NCI-H1105 treated with DMSO at 0.1 percent for 48 hours (cell line): Measurements from ENCODE around the gene NT5C1B.
A peak's percentile ranks its signal among the peaks of the same experiment; 100 is the strongest.

Source experiments
- DNase-seq: peaks from one replicate; lab custom pipeline; 2025; lab: John Stamatoyannopoulos, UW

The NT5C1B gene

DNA sequence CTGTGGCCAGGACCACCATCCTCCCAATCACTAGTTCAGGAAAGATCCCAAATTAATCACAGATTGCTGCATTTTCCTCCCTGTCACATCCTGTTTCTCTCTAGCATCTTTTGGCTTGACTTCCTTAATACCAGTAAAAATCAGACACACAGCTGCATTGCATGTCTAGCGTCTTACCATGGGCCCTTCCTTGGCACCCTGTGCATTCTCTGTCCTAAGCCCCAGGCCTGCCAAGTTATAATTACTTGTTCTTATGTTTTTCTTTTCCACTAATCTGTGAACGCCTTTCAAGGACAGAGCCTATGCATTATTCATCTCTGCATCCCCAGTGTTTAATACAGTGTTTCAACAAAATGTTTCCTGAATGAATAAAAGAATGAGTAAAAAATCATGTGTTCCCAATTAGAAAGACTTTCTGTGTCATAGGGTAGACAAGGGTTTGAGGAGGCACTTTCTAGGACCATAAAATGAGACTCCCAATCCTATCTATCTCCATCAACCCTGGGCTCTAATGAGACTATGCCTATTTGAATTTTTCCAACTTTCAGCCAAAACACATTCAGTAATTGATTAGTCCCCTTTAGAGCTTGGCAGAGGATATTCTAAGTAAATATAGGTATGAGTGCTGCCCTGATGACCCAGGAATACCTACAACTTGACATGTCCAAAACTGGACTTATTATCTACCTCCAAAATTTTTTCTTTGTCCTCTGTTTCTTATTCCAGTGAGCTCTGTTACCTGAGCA lies 10.3 kb upstream of the NT5C1B start:
- DNase-seq = no peak

DNA sequence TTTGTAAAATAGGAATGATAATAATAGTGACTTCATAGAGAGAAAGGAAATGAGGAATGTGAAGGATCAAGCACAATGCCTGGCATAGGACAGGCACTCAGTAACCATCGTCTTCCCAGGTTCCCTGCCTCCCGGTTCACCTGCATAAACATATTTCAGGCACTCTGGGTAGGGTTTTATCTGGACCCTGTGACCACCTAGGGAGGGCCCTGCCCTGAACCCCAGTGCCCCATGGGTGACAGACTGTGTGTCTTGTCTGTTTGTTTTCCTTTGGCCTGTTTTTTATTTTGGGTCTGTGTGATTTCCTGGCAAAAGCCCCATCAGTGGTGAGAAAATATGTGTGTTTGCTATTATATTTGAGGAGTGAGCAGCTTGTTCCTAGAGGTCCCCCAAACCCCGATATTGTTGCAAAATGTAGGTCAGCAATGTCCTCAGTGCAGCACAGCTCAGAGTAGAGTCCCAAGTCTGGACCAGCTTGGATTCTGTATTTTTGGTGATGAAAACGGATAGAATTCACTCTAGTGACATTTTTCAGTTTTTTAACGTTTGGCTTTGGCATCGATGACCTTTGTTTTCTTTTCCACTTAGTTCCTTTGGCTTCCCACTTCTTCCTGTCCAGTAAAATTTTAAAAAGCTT lies 9.6 kb upstream of the NT5C1B start:
- DNase-seq = no peak

DNA sequence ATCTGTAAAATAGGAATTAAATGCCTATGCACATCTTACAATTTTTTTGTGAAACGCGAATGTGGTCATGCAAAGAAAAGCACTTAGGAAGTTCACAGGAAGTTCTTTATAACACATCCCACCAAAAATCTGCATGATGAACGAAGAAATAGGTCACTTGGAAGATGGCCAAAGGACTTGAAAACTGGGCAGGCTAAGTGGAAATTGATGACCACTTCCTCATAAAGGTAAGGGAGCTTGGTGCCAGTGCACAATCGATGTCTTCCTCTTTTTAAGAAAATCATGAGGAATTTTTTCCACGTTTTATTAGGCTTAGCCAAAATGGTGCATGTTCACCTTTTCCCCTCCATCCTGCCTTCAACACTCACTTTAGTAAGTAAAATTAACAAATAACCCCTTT lies 8.2 kb upstream of the NT5C1B start:
- no peak for DNase-seq

DNA sequence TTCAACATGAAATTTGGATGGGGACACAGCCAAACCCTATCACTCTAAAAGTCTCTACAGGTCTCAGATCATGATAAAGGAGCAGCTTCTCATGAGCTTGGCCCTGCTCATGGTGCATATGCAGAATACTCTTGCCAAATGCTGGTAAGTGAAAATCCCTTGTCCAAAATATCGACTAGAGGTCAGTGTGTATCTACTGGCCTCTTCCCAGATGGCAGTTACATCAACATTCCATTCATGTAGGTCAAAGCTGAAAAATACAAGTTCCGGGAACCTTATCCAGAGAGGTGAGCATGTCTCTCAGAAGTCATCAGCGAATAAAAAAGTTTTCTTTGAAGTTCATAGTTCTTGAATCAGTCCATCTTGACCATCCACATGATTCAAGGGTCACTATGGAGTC lies 7.6 kb upstream of the NT5C1B start:
- no peak for DNase-seq

DNA sequence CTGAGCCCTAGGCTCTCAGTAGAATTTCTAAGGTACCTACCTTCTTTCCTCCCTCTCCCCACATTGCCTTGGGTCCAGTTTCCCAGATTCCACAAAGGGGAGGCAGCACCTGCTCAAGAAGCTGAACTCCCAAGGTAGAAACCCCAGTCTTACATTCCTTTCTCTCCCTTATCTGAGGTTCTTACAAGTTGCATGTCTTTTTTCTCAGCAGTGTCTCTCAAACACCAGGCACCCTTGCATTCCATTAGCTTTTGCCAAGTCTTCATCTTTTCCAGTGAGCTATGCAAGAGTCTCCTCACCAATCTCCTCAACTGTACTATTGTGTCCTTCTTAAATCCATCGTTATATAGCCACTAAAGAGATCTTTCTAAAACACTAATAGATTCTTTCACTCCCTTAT lies 4.1 kb upstream of the NT5C1B start:
- DNase-seq = no peak

DNA sequence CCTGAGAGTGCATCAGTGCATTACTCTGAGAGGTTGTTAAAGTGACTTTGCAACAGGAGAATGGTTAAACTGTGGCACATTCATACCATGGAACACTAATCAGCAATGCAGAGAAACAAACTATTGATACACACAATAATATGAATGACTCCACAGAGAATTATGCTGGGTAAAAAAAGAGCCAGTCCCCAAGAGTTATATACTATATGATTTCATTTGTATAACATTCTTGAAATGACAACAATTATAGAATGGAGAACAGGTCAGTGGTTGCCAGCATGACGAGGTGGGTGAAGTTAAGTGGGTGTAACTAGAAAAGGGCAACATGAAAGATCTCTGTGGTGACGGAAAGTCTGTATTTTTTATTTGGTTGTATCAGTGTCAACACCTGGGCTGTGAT lies 3.0 kb upstream of the NT5C1B start:
- no peak for DNase-seq

DNA sequence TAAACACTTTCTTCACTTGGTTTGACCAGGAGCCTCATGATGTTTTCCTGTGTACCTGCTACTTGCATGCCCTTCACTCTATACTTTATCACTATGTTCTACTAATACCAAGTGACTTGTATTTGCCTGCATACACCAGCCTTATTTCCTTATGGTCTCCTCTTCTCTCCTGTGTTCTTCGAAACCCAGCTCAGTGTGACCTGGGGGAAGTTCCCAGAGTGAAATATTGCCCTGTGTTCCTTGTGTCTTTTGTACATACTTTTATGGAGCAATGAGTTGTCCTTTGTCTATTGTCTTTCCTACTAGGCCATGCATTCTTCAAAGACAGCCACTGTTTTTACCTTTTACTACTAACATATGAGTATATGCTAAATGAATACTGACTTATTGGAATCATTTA lies 567 bp downstream of the NT5C1B start:
- no peak for DNase-seq

DNA sequence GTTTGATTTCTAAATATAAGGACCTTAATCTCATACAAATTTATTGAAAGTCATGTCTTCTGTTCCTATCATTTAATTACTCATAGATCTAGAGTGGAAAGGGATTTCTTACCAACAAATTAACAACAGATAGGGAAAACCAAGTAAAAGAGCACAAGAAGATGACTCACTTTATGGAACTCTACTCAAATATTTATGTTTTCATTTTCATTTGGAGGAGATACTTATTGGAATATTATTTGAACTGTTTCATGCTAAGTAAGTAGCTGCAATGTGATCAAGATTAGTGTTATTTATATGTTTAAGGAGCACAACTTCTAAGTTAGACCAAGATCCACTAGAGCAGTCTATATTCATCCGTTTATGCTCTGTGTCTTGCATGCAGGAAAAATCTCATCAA lies 1.3 kb downstream of the NT5C1B start:
- DNase-seq = no peak

DNA sequence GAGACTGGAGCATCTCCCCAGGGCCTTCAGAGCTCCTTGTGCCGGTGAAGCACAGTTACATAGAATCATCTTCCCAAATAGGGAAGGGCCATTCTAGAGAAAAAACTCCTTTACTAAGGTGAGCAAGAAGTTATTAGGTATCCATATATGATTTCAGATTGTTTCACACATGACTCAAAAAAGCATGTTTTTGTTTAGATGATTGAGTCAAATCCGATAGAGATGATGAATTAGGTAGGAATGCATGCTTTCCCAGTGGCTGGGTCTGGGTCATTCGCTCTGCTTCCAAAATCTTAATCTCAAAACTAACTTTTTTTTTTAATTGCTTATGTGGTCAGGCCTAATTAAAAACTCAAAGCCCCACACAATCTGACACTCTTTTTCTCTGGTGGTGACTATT lies 3.8 kb downstream of the NT5C1B start:
- no peak for DNase-seq

DNA sequence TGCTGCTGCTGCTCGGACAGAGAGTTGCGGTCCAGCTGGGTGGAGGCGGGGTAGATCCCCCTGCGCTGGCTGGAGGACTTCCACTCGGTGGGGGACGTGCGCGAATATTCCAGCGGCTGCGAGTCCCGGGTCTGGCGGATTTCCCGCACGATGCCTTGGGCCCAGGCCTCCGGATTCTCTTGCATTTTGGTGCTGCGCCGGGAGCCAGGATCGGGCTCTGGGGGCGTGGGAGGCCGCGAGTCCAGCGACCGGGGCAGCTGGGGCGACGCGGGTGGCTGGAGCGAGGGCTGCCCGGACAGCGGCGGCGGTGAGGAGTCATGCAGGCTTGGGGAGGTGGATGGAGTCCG lies 4.8 kb downstream of the NT5C1B start:
- no peak for DNase-seq

DNA sequence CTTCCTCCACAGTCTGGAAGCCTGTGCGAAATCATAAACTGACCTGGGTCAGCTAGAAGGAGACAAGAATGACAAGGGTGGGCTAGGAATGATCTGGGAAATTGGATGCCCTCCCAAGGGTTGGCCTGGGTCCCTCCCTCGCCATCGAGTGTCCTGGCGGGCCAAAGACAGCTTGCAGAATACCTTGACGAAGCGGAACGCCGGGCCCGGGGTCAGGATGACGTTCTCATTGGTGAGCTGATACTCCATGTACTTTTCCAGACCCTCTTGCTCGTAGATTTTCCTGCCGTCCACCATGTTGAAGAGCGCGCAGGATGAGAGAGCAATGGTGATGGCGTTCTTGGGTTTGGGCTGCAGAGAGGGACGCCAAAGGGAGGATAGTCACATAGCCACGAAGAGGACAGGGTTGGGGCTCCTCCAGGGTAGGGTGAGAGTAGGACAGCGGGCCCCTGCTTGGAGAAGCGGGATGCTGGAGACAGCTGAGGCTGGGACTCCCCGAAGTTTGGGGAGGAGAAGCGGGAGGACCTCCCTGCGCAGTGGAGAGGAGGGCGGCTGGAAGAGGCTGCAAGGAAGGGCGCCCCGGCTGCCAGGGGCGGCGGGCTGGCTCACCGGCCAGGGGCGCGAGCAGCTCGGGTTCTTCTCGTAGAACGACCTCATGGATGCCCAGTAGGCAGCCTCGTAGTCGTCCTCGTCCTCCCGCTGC lies 5.3 kb downstream of the NT5C1B start:
- no peak for DNase-seq

DNA sequence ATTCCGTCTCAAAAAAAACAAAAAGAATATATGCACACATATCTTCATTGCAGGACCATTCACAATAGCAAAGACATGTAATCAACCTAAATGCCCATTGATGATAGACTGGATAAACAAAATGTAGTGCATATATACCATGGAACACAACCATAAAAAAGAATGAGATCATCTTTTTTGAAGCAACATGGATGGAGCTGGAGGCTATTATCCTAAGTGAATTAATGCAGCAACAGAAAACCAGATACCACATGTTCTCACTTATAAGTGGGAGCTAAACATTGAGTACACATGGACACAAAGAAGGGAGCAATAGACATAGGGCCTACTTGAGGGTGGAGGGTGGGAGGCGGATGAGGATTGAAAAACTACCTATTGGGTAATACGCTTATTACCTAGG lies 8.8 kb downstream of the NT5C1B start:
- no peak for DNase-seq

DNA sequence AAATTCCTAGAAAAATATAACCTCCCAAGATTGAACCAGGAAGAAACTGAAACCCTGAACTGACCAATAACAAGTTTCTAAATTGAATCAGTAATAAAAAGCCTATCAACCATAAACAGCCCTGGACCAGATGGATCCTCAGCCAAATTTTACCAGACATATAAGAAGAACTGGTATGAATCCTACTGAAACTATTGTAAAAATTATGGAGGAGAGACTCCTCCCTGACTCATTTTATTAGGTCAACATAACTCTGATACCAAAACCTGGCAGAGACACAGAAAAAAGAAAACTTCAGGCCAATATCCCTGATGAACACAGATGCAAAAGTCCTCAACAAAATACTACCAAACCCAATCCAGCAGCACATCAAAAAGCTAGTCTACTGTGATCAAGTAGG lies 11.3 kb downstream of the NT5C1B start:
- DNase-seq = no peak

DNA sequence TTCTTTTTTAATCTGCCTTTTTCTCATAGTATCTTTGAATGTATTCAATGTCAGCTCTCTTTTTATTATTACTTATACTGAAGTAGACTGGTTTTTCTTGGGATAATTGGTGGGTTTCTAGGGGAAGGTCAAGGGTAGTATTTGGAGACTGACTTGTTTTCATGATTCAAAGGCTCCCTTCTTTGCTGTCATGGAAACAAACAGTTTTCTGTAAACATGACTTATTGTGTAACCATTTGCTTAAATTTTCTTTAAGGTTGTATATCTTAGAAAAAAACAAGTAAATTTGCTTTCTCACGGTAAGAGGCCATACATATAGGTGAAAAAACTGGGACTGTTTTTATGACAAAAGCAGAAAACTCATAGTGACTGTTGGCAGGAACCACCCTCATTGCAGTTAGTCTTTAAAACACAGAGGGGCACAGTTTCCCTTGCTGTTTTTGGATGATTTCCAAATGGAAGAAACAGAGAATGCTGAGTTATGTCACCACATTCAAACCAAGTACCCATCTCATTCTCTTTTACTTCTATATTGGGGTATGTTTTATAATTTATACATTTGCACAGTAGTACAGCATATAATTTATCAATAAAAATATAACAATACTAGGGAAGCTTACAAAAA lies 23.1 kb downstream of the NT5C1B start:
- no peak for DNase-seq

DNA sequence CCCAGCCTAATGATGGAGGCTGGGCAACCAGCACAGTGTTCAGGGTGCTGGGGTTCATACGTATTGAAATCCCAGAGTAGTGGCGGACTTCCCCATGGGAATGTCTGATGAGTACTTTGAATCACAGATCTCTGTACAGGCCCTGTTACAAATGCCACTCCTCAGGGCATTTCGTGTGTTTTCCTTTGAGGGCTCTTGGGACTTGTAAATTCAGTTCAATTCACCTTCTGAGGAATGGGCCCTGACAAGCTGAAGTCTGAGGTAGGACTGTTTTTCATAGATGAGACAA lies 28.6 kb downstream of the NT5C1B start:
- DNase-seq = no peak

DNA sequence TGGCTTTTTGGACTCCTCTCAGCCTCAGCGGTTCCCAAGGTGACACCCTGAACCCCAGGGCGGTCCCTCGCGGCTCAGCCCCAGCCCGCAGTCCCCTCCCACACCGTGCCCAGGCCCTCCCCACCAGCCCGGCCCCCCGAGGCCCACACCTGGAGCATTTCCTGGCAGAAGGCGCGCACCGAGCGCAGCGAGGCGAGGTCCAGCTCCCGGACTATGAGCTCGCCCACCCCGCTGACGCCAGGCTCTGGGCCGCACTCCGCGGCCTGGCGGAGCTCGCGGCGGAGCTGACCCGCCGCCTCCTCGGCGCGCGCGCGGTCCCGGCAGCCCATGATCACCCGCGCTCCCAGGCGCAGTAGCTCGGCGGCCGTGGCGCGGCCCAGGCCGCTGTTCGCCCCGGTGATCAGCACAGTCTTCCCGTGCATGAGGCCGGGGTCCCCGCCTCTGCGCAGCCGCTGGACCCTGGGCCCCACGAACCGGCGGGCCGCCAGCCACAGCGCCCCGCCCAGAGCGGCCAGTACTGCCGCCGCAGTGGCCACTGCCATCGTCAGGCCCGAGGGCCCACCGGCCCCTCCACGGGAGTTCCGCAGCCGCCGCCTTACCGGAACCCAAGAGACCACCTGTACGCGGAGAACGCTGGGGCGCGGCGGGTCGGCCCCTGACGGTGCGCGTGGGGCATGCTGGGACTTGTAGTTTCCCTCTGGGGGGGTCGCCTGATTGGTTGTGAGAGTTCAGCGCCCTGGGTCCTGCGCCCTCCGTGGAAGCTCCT lies 29.2 kb downstream of the NT5C1B start, which contains the start of gene RDH14:
Gene RDH14, minus strand, starts transcription at position 623 of the 766 bp plus-strand sequence. Its CDS starts 81 bp downstream, at position 542.
- peak; percentile 93 for DNase-seq

DNA sequence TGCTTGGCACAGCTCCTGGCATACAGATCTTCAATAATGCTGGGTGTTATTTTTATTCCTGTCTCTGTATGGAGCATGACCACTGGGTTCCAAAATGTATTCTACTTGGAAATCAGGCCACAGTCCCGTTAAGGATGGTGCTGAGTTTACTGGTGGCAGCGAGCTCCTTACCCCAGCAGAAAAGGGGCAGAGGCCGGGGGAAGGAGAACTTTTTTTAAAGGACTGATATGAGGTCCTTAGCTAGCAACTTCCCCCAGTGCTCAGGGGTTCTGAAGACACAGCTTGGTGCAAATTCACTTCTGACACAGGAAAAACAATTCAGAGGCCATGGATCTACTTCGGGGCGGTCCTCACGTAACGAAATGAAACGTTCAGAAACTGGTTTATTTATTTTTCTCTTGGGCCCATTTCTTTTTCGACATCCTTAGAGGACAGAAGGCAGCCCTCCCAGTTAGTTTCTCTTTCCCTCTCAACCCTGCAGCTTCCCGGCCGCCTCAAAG lies 29.8 kb downstream of the NT5C1B start:
- DNase-seq = no peak

DNA sequence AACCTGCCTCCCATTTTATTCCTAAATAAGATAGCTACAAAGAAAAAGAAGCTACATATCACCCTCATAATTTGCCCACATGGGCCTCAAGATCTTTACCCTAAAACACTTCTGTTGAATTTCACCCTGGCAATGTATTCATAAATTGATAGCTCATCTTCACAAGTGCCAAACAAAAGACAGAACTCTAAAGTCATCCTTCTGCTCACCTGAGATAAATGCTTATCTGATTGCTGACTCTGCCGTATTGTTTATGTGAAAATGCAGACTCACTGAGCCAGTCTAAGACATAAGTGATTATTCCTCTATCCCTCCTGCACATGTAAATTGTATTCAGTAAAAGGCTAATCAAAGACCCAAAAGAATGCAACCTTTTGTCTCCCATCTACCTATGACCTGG lies 30.9 kb downstream of the NT5C1B start:
- DNase-seq = no peak

DNA sequence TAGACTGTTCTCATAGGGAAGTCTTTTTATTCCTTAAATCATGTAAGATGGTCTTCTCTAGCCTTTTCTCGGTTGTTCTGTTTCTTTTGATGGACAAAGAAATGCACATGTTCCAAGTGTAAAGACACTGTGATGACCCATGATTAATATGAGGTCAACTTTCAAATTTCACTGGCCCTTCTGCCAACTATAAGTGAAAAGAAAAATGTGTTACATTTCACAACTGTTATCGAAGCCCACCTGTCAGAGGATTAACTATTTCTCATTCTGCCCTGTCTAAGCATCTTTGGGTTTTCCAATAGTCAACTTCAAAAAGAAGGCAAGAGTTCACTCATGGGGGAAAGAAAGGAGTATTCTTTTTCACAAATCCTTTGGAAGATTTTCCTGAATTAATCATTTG lies 32.2 kb downstream of the NT5C1B start:
- no peak for DNase-seq

DNA sequence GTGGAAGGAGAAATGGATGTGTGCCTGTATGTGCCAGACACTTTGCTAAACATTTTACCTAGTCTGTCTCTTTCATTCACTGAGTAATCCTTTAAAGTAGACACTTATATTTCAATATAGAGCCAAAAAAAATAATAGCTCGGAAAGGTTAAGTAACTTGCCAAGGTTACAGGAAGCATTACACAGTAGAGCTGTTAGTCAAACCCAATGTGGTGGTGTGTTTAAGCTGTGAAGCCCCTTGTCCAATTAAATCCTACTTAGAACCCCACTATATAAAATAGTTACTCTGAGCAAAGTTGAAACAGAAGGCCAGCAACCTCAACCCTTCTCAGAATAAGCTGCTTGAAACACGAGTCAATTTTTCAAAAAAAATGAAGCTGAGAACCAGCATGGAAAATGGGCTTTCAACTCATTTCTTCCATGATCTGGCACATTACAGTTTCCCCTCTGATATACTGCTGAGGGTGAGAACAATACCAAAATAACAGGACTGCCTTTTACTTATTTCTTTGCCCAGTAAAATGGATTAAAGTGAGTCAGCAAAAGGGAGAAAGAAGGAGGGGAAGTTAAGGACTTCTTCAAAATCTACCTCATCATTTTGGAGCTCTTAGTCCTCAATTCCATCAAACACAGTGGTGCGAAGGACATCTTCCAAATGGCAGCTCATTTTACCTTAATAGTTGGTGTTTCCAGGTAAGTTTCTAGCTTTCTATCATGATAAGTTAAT lies 36.9 kb downstream of the NT5C1B start:
- DNase-seq = no peak

DNA sequence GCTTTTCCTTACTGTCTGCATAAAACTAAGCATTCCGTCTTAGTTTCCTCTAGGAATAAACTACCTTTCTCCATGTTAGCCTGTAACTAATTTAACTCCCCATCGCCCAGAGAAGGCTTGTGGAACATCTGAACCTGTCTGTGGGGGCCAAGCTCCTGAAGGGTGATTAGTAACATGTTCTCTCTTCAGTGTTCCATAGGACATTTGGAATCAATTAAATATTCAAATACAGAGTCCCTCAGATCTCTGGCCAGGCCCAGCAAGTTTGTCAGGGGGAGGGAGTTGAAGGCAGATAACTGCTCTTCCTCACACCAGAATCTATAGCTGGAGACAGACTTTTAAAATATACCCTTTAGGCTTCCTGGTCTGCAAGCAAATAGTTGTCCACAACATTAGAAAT lies 37.7 kb downstream of the NT5C1B start:
- no peak for DNase-seq

DNA sequence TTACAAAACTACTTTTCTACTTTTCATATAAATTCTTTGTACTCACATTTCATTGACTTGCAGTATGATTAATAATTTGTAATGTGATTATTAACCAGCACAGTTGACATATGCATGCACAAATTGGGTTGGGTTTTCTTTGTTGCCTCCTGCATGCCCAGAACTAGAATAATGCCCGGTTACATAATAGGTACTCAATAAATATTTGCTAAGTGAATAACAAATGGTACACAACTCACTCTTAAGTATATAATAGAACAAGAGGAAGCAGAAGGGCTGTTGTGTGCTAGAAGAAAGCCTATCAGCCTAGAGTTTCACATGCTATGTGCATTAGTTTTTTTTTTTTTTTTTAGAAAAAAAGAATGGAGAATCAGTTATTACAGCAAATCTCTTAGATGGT lies 38.2 kb downstream of the NT5C1B start:
- no peak for DNase-seq
